Fibroblast of lung (primary cell): Measurements from ENCODE around the gene PRM1. TPM values are rescaled to one million over a fixed set of nuclear protein-coding genes. Genes with fewer than 3 reads are reported as not detected.

Source experiments
- DNase-seq, 2 donors: peaks; one replicate each; pipeline versions ENCODE4 v3.0.0 to v3.0.0-alpha.2; 2010; ENCODE audit warnings: low read depth in 2 of 2
- H2AFZ ChIP-seq: 2 replicates; pipeline ENCODE4 v1.5.1; 2012; ENCODE audit warnings: low read length, control low read depth, inconsistent platforms
- H3K27ac ChIP-seq: 2 replicates; pipeline ENCODE4 v1.5.1; 2011; ENCODE audit warnings: low read length, control low read depth; ENCODE audit not compliant: insufficient read depth
- H3K27me3 ChIP-seq: 2 replicates; pipeline ENCODE4 v1.5.1; 2011; ENCODE audit warnings: mild to moderate bottlenecking, low read length; ENCODE audit not compliant: control insufficient read depth, insufficient read depth
- H3K36me3 ChIP-seq: 2 replicates; pipeline ENCODE4 v1.5.1; 2011; ENCODE audit warnings: low read length; ENCODE audit not compliant: control insufficient read depth, insufficient read depth
- H3K4me1 ChIP-seq: 2 replicates; pipeline ENCODE4 v1.5.1; 2011; ENCODE audit warnings: low read length; ENCODE audit not compliant: control insufficient read depth, insufficient read depth; ENCODE audit errors: extremely low read depth
- H3K4me2 ChIP-seq: 2 replicates; pipeline ENCODE4 v1.5.1; 2011; ENCODE audit warnings: low read length, control low read depth; ENCODE audit not compliant: insufficient read depth; ENCODE audit errors: extremely low read depth
- H3K4me3 ChIP-seq, 4 experiments: fragments of 200-600 bp in 1 of 4; sonication (generic) in 1 of 4; replicated peaks in 1 of 4; 2 replicates each; pipeline ENCODE4 v1.5.1; 2011 to 2016; ENCODE audit warnings: low read length in 4 of 4, low read depth in 3 of 4, mild to moderate bottlenecking in 3 of 4, control low read depth in 2 of 4, inconsistent platforms in 1 of 4, mixed read lengths in 1 of 4; ENCODE audit not compliant: insufficient read depth in 1 of 4; ENCODE audit errors: control extremely low read depth in 1 of 4
- H3K79me2 ChIP-seq: 2 replicates; pipeline ENCODE4 v1.5.1; 2012; ENCODE audit warnings: mild to moderate bottlenecking, low read length, inconsistent platforms; ENCODE audit not compliant: control insufficient read depth, insufficient read depth
- H3K9ac ChIP-seq: 2 replicates; pipeline ENCODE4 v1.5.1; 2011; ENCODE audit warnings: mild to moderate bottlenecking, low read length, control low read depth; ENCODE audit not compliant: insufficient read depth
- H3K9me3 ChIP-seq: 2 replicates; pipeline ENCODE4 v1.5.1; 2012; ENCODE audit warnings: low read depth, low read length; ENCODE audit not compliant: control insufficient read depth, insufficient read depth
- H4K20me1 ChIP-seq: 2 replicates; pipeline ENCODE4 v1.5.1; 2011; ENCODE audit warnings: low read length; ENCODE audit not compliant: control insufficient read depth, insufficient read depth; ENCODE audit errors: extremely low read depth
- EZH2 ChIP-seq: IDR thresholded peaks from 2 replicates; pipeline ENCODE4 v1.5.1; 2012; ENCODE audit warnings: low read length, control low read depth, mild to moderate bottlenecking; ENCODE audit errors: missing control alignments
- polyA plus RNA-seq, 2 donors: library from polyadenylated mRNA; depleted of rRNA in 1 of 2; stranded (reverse) in 1 of 2; unstranded in 1 of 2; fragments of >200 nt; gene quantifications; 2 replicates each; pipeline ENCODE4 v1.2.1, GENCODE V29; 2011 to 2012; ENCODE audit warnings: missing spikeins in 1 of 2
- total RNA-seq: library from RNA; depleted of rRNA; stranded (reverse); fragments of >200 nt; gene quantifications from 2 replicates; pipeline ENCODE4 v1.2.1, GENCODE V29; 2014
- TF ChIP-seq, protein P1 (sequence below), 2 donors: IDR thresholded peaks in 1 of 2; conservative IDR thresholded peaks in 1 of 2; 1 replicate in 1 of 2; 2 replicates in 1 of 2; pipeline ENCODE4 v1.5.1; 2011 to 2012; ENCODE audit warnings: low read length in 2 of 2, control low read depth in 1 of 2, inconsistent platforms in 1 of 2, low read depth in 1 of 2, mild to moderate bottlenecking in 1 of 2

Gene PRM1
- total and polyA plus RNA-seq, 2 donors (not counting 1 experiment from before 2014, with no cell fraction given): not detected

DNA sequence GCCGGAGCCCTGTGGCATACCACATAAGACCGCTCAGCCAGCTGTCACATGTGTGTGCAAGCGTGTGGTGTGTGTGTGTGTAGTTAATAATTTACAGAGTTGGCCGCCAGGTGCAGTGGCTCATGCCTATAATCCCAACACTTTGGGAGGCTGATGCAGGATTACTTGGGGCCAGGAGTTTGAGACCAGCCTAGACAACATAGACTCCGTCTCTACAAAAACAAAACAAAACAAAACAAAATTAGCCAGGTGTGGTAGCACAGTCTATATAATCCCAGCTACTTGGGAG is 45.5 kb downstream of the PRM1 start:
- H3K4me3 ChIP-seq: no peak overlapping the region
- no peak overlapping the region for H3K9ac ChIP-seq
- H4K20me1 ChIP-seq: no peaks in the 10 kb centered on the region
- H3K9me3 ChIP-seq: no peaks in the 10 kb centered on the region
- TF ChIP-seq, protein P1, sequence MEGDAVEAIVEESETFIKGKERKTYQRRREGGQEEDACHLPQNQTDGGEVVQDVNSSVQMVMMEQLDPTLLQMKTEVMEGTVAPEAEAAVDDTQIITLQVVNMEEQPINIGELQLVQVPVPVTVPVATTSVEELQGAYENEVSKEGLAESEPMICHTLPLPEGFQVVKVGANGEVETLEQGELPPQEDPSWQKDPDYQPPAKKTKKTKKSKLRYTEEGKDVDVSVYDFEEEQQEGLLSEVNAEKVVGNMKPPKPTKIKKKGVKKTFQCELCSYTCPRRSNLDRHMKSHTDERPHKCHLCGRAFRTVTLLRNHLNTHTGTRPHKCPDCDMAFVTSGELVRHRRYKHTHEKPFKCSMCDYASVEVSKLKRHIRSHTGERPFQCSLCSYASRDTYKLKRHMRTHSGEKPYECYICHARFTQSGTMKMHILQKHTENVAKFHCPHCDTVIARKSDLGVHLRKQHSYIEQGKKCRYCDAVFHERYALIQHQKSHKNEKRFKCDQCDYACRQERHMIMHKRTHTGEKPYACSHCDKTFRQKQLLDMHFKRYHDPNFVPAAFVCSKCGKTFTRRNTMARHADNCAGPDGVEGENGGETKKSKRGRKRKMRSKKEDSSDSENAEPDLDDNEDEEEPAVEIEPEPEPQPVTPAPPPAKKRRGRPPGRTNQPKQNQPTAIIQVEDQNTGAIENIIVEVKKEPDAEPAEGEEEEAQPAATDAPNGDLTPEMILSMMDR (conservative IDR thresholded peaks at IDR 0.05 in 1 of 2, IDR thresholded peaks at IDR 0.05 in 1 of 2; ENCODE audit: low read depth in 1 of 2, low read length in 2 of 2): no peak
- no peak for TF ChIP-seq EZH2
- H3K27ac ChIP-seq: no peak overlapping the region
- no peak for DNase-seq
- no peak overlapping the region for H2AFZ ChIP-seq
- H3K36me3 ChIP-seq: no peaks in the 10 kb centered on the region
- no peak overlapping the region for H3K4me2 ChIP-seq
- H3K79me2 ChIP-seq: no peaks in the 10 kb centered on the region
- peaks cover 2% of the 10 kb centered on the region for H3K4me1 ChIP-seq
- no peaks in the 10 kb centered on the region for H3K27me3 ChIP-seq

DNA sequence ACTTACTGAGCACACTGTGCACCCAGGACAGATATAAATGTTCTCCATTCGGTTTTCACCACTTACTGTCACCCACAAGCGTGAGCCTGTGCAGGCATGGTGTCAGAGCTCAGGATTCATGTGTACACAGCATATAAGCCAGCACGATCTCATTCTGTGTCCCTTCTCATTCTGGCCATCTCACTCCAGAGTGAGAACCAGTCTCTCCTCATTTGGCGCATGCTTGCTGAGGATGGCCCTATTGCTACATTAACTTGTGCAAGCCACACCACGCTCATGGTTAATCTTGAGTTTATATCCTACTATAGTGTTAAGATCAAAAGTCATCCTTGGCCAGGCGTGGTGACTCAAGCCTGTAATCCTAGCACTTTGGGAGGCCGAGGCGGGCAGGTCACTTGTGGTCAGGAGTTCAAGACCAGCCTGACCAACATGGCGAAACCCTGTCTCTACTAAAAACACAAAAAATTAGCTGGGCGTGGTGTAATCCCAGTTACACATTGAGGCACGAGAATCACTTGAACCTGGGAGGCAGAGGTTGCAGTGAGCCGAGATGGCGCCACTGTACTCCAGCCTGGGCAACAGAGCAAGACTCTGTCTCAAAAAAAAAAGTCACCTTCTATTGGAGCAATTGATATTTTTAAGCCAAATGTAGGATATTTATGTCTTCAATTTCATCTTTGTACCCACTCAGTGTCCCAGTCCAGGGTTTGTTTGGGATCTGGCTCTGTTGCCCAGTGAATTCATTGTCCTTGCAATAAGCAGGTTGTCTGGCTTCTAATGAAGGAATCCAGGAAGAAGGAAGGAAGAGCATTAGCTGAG is 46.0 kb downstream of the PRM1 start:
- H3K27me3 ChIP-seq: no peaks in the 10 kb centered on the region
- H3K9me3 ChIP-seq: no peaks in the 10 kb centered on the region
- no peaks in the 10 kb centered on the region for H3K36me3 ChIP-seq
- H3K4me3 ChIP-seq: no peak overlapping the region
- H4K20me1 ChIP-seq: no peaks in the 10 kb centered on the region
- H3K79me2 ChIP-seq: no peaks in the 10 kb centered on the region
- no peak overlapping the region for H3K4me2 ChIP-seq
- no peak for TF ChIP-seq EZH2
- TF ChIP-seq, protein P1 (conservative IDR thresholded peaks at IDR 0.05 in 1 of 2, IDR thresholded peaks at IDR 0.05 in 1 of 2; ENCODE audit: low read depth in 1 of 2, low read length in 2 of 2): no peak
- peaks cover 2% of the 10 kb centered on the region for H3K4me1 ChIP-seq
- H3K9ac ChIP-seq: no peak overlapping the region
- DNase-seq: peak in 1 of 2 donors; percentile 69
- no peak overlapping the region for H3K27ac ChIP-seq
- H2AFZ ChIP-seq: no peak overlapping the region

DNA sequence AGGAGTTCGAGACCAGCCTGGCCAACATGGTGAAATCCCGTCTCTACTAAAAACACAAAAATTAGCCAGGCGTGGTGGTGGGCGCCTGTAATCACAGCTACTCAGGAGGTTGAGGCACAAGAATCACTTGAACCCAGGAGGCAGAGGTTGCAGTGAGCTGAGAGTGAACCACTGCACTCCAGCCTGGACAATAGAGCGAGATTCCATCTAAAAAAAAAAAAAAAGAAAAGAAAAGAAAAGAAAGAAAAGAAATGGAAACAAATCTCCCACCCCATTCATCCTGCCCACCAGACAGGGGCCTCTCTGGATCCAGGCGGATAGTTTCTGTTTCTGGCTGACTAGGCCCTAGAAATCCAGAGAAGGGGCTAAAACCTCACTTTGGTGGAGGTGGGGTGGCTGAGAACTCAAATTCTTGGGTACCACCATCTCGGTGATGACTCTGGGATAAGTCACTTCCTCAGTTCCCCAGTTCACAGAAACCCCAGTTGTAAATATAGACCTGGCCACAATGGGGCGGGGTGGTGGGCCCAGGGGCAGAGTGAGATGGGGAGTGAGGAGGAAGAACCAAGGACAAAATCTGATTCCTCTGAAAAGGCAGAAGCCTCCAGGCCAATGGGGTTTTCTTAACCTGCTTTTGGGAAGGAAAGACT is 47.3 kb downstream of the PRM1 start:
- DNase-seq: no peak
- Histone ChIP-seq H3K79me2 (no peaks in the 10 kb centered on the region), H3K4me2 (no peak overlapping the region), H3K27ac (no peak overlapping the region), H2AFZ (no peak overlapping the region), H3K36me3 (no peaks in the 10 kb centered on the region), H3K4me1 (peaks cover 2% of the 10 kb centered on the region), H3K4me3 (no peak overlapping the region), H3K9ac (no peak overlapping the region), H4K20me1 (no peaks in the 10 kb centered on the region), H3K27me3 (no peaks in the 10 kb centered on the region), H3K9me3 (no peaks in the 10 kb centered on the region)
- TF ChIP-seq, protein P1 (conservative IDR thresholded peaks at IDR 0.05 in 1 of 2, IDR thresholded peaks at IDR 0.05 in 1 of 2; ENCODE audit: low read depth in 1 of 2, low read length in 2 of 2): no peak
- no peak for TF ChIP-seq EZH2
